C4-2B (cell line): ENCODE data around the gene SOCS3.

Experiments used
- ZFX ChIP-seq: fragments of 450-650 bp; IDR thresholded peaks from 2 replicates; pipeline ENCODE4 v1.6.1; 2017
- TF ChIP-seq, protein P1 (sequence below): fragments of 450-650 bp; conservative IDR thresholded peaks from 2 replicates; pipeline ENCODE4 v1.5.1; 2017; ENCODE audit warnings: mild to moderate bottlenecking

DNA sequence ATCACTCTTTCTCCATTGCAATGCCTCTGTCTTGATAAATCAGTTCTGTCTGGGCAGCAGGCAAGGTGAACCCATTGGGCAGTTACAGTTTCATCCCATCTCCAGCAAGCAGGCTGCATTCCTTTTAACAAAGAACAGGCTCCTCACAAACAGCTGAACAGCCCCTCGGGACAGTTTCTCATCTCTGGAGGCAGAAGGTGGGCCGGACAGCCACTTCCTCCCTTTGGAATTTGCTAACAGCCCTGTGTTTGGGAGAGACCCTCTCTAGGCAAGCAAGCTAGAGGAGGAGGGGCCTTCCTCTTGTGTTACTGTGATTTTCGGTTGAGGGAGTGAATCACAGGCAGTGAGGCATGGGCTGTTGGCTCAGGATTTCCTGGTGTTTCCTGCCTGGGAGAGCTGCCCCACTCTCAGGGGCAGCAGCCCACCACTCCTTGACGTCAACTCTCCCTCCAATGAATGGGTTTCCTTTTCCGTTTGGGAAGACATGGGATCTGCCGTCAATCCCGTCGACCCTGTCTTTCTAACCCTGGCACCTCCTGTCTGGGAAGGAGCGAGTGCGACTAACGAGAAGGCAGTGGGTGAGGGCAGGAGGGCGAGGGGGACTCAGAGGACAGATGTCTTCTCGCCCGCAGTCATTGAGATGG lies 14.9 kb upstream of the SOCS3 start:
- TF ChIP-seq, protein P1, sequence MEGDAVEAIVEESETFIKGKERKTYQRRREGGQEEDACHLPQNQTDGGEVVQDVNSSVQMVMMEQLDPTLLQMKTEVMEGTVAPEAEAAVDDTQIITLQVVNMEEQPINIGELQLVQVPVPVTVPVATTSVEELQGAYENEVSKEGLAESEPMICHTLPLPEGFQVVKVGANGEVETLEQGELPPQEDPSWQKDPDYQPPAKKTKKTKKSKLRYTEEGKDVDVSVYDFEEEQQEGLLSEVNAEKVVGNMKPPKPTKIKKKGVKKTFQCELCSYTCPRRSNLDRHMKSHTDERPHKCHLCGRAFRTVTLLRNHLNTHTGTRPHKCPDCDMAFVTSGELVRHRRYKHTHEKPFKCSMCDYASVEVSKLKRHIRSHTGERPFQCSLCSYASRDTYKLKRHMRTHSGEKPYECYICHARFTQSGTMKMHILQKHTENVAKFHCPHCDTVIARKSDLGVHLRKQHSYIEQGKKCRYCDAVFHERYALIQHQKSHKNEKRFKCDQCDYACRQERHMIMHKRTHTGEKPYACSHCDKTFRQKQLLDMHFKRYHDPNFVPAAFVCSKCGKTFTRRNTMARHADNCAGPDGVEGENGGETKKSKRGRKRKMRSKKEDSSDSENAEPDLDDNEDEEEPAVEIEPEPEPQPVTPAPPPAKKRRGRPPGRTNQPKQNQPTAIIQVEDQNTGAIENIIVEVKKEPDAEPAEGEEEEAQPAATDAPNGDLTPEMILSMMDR: no peak
- TF ChIP-seq ZFX: no peak
